GM21528 (cell line): ENCODE data around the gene TMEFF2.

Experiments
- ATAC-seq: cut with Tn5 transposase; IDR thresholded peaks from one replicate; pipeline ENCODE4 v1.9.1; 2021; ENCODE audit warnings: mild to moderate bottlenecking, moderate library complexity; ENCODE audit not compliant: unreplicated experiment, low FRiP score

Gene TMEFF2

GRCh38 chr2:192186806-192187205 lies 7.9 kb downstream of the TMEFF2 start:
- no peak for ATAC-seq

- no peak for ATAC-seq
These were observed 10.4 kb downstream of the TMEFF2 start for GRCh38 chr2:192184349-192184748.

DNA sequence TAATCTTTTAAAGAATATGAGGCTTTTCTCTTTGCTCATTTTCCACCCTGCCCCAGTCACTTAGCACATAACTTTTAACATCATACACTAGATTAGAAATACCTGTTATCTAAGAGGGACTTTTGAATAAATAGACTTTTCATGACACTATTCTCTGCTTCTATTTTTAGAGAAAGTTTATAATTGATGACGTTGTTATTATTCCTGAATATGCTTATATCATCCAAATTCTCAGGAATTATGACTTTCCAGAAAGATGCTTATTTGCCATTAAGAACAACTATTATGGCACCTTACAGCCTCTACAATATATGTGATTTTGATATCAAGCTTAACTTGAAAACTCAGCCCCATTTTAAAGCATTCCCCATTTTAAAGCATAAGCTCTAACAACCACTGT lies 11.4 kb downstream of the TMEFF2 start:
- no peak for ATAC-seq

DNA sequence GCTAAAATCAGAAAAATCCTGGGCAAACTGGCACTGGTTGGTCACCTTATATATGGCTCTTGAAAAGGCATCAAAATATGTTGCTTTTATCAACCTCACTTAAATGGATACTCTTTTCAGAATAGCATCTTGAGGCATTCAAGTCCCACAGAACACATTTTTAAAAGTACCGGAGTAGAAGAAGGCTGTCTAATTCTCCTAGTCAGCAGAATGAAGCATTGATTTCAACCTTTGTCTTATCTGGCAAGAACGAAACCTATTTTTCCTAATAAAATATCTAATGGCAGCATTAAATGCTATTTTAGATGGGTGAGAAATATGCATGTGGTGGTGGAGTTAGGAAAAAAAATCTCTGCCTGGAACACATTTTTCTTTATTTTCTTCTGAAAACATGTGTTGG lies 27.8 kb downstream of the TMEFF2 start:
- ATAC-seq: no peak

- ATAC-seq: no peak
These were observed 28.9 kb downstream of the TMEFF2 start for GRCh38 chr2:192165842-192166241.

DNA sequence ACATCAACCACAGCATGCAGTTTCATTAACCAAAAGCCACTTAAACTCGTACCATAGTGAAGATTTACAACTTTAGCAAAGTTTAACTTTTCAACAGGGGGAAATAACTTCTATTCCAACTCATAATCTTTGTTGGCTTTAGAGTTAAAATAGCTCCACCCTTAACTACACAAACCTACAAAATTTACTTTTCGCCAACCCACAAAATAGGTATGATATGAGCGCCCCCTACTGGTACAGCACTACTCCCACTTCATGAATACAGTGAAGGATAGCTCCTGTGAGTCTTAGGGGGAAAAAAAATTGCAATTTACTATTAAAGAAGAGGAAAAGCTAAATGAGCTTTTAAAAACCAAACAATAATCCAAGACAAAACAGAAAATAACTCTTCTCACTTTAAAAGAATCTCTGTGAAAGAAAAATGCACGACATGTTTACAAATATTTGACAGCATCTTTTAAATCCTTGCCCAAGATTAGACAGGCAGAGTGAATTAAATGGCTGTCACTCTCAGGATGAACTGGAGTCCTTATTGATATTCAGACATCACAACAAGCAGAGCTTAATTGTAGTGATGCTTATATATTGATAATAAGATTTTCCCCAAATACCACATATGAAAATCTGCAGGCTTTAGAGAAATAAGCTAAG lies 32.2 kb downstream of the TMEFF2 start:
- ATAC-seq: peak; percentile 74

DNA sequence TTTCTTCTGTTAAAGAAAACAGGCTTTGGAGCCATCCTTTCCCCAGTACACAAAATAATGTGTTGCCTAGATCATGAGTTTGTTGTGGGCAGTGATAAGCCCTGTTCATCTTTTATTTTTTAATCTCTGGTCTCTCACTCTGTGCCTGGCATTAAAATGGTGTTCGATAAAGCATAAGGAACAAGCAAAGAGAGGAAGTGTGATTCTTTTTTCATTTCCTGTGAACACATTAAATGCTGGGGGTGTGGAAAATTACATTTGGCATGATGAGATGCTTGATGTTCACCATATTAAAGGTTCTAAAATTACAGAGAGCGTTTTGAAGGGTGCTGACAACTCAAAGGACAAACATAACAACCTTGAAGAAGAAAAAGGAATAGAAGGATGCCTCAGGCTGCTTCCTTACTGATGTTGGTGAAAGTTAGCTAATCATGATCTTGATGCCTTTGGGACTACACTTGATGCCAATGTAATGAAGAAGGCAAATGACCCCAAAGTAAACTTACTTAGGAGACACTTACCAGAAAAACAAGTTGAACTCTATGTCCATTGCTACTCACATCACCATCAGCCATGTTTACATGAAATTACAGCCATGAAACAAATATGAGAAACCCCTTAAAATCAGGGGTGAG lies 33.0 kb downstream of the TMEFF2 start:
- ATAC-seq: no peak

- no peak for ATAC-seq
These were observed 35.0 kb downstream of the TMEFF2 start for GRCh38 chr2:192159736-192160135.

DNA sequence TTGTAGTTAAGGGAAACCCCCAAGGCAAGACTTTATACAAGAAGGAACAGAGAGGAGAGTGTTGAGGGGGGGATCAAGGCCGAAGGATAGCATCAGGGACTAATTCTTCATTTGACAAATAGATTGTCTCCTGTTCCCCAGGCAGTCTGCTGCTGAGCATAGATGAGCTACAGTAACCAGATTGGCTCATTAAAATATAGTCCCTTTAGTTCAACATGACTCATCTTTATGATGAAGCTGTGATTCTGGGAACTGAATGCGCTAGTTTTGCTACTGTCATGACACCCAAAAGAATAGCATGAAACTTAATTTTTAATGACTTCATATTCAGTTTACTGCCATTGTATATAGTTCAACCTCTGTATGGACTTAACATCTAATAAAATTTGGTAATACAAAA lies 35.5 kb downstream of the TMEFF2 start:
- ATAC-seq: no peak

GRCh38 chr2:192157776-192158175 lies 37.0 kb downstream of the TMEFF2 start:
- ATAC-seq: no peak

GRCh38 chr2:192155511-192156118 lies 39.1 kb downstream of the TMEFF2 start:
- no peak for ATAC-seq

DNA sequence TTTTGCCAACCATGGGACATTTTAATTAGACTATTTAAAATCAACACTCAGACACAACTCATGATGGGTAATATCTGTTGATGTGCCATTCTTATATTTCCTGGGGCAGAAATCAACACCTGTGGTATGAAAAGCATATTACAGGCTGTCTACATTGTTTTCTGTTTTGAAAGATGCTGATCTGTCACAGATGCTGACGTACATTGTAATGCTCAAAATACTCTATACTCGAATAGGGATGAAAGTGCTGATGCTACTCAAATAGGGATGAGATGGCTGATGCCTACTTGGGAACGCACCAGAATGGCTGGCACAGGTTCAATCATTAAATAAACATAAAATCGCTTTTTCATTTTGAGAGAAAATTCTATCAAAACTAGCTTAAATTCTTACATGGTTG lies 41.2 kb downstream of the TMEFF2 start:
- no peak for ATAC-seq

GRCh38 chr2:192151853-192152252 lies 42.9 kb downstream of the TMEFF2 start:
- no peak for ATAC-seq

DNA sequence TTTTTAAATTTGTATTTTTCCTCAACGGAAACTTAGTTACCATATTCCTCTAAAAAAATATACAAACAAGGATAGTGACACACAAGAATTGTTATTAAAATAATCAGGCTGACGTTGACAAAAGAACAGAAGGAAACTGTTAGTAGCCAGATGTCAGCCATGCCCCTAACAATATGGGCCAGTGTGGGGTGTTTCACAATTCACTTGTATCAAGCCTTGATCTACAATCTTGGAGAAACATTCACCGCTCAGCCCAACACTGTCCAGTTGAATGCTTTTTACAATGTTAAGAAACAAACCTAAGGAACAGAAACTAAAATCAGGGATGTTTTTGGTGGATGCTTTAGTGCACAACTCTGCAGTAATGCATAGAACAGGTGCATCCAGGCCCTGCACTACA lies 44.6 kb downstream of the TMEFF2 start:
- no peak for ATAC-seq

DNA sequence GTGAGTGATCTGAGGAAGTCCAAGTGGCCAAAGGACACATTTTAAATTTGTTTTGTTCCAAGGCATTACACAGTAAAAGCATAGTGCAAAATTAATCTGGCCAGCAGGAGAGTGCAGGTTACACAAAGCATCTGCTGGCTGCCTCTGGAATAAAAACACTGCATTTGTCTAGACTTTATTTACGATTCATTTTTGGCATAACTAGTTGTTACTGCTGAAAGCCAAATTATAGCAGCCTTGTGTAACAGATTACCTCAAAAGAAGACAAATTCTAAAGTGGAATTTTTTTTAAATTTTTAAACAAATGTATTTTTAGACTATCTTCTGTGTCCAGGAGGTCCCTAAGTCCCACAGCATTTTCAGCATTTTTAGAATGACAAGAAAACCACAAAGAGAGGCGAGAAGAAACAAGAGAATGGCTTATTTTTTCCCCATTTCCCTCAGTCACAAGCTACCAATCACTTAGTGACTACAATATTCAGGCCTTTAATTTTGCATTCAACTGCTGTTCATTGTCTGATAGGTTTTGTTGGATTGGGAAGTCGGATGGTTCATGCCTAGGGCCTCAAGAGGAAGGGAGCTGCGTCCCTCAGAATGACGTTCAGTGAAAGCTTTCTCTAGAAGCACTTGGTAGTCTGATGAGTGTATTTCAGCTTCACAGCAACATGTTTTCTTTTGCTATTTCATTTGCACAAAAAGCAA lies 46.0 kb downstream of the TMEFF2 start:
- ATAC-seq: no peak

GRCh38 chr2:192148241-192148619 lies 46.5 kb downstream of the TMEFF2 start:
- no peak for ATAC-seq

DNA sequence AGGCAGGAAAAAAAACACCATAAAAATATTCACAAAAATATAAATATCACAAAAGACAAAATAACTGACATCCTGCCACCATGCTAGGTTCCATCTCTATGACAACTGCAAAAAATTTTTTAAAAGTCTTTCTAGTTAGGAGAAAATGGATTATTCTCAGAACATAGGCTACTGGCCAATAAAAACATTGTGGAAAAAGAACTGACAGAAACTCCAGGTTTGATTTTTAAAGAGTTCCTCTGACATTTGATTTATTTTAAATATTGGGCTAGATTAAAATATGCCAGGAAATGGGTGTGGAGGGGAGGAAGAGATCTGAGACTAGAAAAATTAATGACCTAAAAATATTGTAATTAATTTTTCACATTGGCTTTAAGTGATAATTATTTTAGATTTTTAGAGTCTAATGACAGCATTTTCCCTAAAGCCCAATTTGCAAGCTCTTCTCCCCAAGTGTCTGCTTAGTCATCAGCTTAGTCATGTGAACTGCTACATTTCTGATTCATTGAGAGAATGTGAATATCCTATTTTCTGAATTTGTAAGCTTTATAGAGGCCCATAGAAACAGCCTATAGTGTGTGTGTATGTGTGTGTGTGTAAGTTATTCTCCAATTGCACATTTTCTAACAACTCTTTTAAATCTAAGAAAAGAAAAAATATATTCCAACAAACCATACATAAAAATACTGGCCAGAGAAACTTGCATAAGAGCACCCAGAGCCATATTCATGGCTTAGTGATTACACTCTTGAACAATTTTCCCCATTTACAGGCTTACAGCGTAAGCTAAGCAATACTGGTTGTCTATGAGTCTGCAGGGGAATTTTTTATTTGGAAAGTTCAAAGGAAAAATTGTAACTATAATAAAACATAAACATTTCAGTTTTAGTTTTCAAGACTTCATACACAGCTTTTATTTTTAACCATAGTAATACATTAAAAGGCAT lies 48.4 kb downstream of the TMEFF2 start:
- no peak for ATAC-seq

DNA sequence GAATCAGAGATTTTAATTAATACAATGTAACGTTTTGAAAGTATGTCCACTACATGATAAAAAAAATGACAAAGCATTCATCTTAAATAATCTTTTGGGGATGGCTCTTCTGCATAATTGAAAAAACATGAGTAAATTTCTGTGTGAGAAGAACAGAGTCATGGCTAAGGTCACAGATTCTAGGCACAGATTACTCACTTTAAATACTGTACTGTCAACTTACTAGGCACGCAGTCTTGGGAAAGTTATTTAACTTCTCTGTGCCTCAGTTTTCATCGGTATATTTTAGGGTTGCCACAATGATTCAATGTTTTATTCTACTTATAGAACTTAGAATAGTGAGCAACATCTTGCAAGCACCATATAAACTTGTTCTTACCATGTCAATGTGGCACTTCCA lies 49.2 kb downstream of the TMEFF2 start:
- no peak for ATAC-seq

- no peak for ATAC-seq
These were observed 54.4 kb downstream of the TMEFF2 start for GRCh38 chr2:192140236-192140839.

- ATAC-seq: no peak
These were observed 54.9 kb downstream of the TMEFF2 start for GRCh38 chr2:192139813-192140212.
